Tibial artery (tissue), 4 donors: ENCODE data around the gene ARTN.

Experiments used
- DNase-seq, 2 donors: peaks; one replicate each; pipeline ENCODE4 v3.0.0-alpha.2; 2019
- H3K27ac ChIP-seq, 2 donors: fragments of 200-600 bp; sonication (generic) in 1 of 2; 1 replicate in 1 of 2; 2 replicates in 1 of 2; pipeline ENCODE4 v1.5.1; 2018 to 2019; ENCODE audit warnings: mild to moderate bottlenecking in 1 of 2
- H3K27me3 ChIP-seq, 2 donors: fragments of 200-600 bp; sonication (generic) in 1 of 2; one replicate each; pipeline versions ENCODE4 v1.5.1 to v1.6.0; 2016 to 2019
- H3K36me3 ChIP-seq, 3 donors: fragments of 200-600 bp; sonication (generic) in 2 of 3; one replicate each; pipeline ENCODE4 v1.5.1; 2016 to 2019; ENCODE audit warnings: mild to moderate bottlenecking in 2 of 3
- H3K4me1 ChIP-seq, 4 donors: fragments of 200-600 bp; sonication (generic) in 2 of 4; 1 replicate in 3 of 4; 2 replicates in 1 of 4; pipeline ENCODE4 v1.5.1; 2016 to 2019
- H3K4me3 ChIP-seq, 2 donors: fragments of 200-600 bp; sonication (generic) in 1 of 2; 1 replicate in 1 of 2; 2 replicates in 1 of 2; pipeline ENCODE4 v1.5.1; 2018 to 2019; ENCODE audit warnings: mild to moderate bottlenecking in 2 of 2
- H3K9me3 ChIP-seq, 3 donors: fragments of 200-600 bp; sonication (generic) in 1 of 3; one replicate each; pipeline ENCODE4 v1.5.1; 2016 to 2019
- intact Hi-C: fragments of 100-400 bp; cut with DNase I; formaldehyde crosslinking; loops from one replicate; pipeline ENCODE4 v1.15.0; 2023; ENCODE audit warnings: low total_unique reads
- TF ChIP-seq, protein P1 (sequence below), 2 experiments: fragments of 200-600 bp in 1 of 2; fragments of 450-650 bp in 1 of 2; IDR thresholded peaks; one replicate each; pipeline ENCODE4 v1.5.1; 2017 to 2019; ENCODE audit warnings: antibody characterized with exemption in 2 of 2, mild to moderate bottlenecking in 1 of 2, moderate library complexity in 1 of 2

The ARTN gene

GRCh38 chr1:43984855-43985254, 51.3 kb downstream of the ARTN start:
- no peak overlapping the region for H3K4me3 ChIP-seq
- DNase-seq = no peak
- TF ChIP-seq, protein P1, sequence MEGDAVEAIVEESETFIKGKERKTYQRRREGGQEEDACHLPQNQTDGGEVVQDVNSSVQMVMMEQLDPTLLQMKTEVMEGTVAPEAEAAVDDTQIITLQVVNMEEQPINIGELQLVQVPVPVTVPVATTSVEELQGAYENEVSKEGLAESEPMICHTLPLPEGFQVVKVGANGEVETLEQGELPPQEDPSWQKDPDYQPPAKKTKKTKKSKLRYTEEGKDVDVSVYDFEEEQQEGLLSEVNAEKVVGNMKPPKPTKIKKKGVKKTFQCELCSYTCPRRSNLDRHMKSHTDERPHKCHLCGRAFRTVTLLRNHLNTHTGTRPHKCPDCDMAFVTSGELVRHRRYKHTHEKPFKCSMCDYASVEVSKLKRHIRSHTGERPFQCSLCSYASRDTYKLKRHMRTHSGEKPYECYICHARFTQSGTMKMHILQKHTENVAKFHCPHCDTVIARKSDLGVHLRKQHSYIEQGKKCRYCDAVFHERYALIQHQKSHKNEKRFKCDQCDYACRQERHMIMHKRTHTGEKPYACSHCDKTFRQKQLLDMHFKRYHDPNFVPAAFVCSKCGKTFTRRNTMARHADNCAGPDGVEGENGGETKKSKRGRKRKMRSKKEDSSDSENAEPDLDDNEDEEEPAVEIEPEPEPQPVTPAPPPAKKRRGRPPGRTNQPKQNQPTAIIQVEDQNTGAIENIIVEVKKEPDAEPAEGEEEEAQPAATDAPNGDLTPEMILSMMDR (IDR thresholded peaks at IDR 0.05) = no peak

GRCh38 chr1:43985984-43986595, 52.5 kb downstream of the ARTN start:
- DNase-seq = no peak
- peaks cover 0 to 26% (median 6%) of the 10 kb centered on the region in 3 donors for H3K36me3 ChIP-seq
- H3K9me3 ChIP-seq = no peaks in the 10 kb centered on the region
- TF ChIP-seq, protein P1 (IDR thresholded peaks at IDR 0.05) = no peak
- no peak overlapping the region for H3K4me3 ChIP-seq
- H3K27ac ChIP-seq = no peak overlapping the region
- H3K4me1 ChIP-seq = peaks cover 4 to 9% (median 7%) of the 10 kb centered on the region in 4 donors
- no peaks in the 10 kb centered on the region for H3K27me3 ChIP-seq
- intact Hi-C loops = no loop called here

More at GRCh38 chr1:43984855-43985254, 51.3 kb downstream of the ARTN start:
- H3K9me3 ChIP-seq = no peaks in the 10 kb centered on the region
- peaks cover 0 to 11% (median 10%) of the 10 kb centered on the region in 4 donors for H3K4me1 ChIP-seq
- no peaks in the 10 kb centered on the region for H3K27me3 ChIP-seq
- H3K27ac ChIP-seq = no peak overlapping the region
- peaks cover 0 to 26% (median 6%) of the 10 kb centered on the region in 3 donors for H3K36me3 ChIP-seq
- intact Hi-C loops = no loop called here

GRCh38 chr1:43986712-43987111, 53.1 kb downstream of the ARTN start:
- no peak for DNase-seq
- H3K4me1 ChIP-seq = peaks cover 6 to 10% (median 7%) of the 10 kb centered on the region in 4 donors
- H3K27me3 ChIP-seq = no peaks in the 10 kb centered on the region
- intact Hi-C loops = no loop called here
- H3K36me3 ChIP-seq = peaks cover 0 to 26% (median 6%) of the 10 kb centered on the region in 3 donors
- no peaks in the 10 kb centered on the region for H3K9me3 ChIP-seq
- H3K4me3 ChIP-seq = no peak overlapping the region
- TF ChIP-seq, protein P1 (IDR thresholded peaks at IDR 0.05) = no peak
- no peak overlapping the region for H3K27ac ChIP-seq
